ENCODE data around the gene ZFHX3. TPM values are rescaled to one million over a fixed set of nuclear protein-coding genes. Genes with fewer than 3 reads are reported as not detected.

ZFHX3 gene
- total RNA-seq, 1 experiment from 2014 or later, result 2.0 TPM

DNA sequence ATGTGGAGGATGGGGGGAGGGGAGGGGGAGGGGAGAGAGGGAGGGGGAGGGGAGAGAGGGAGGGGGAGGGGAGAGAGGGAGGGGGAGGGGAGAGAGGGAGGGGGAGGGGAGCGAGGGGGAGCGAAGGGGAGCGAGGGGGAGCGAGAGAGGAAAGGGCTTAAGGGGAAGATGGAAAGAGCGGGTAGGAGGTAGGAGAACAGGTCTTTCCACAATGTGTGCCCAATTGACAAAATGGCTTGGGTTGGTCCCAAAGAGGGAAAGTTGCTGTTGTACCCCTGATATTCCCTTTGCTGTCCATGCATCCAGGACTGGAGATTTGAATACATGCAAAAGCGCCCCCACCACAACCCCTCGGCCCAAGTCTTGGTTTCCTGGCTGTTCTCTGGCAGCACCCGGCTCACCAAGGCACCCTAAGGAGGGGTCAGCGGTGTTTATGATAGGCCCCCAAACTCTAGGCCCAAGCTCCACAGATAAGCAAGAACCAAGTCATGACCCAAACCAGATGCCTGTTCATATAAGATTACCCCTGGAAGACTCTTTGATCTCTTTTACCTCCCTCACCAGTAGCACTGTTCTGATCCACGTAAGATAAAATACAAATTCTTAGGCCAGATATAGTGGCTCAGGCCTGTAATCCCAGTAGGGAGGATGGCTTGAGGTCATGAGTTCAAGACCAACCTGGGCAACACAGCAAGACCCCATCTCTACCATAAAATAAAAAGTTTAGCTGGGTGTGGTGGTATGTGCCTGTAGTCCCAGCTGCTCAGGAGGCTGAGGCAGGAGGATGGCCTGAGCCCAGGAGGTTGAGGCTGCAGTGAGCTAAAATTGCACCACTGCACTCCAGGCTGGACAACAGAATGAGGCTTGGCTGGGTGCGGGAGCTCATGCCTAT is 119.6 kb downstream of the ZFHX3 start:
- DNase-seq (ENCODE audit: low read depth), result no peak

DNA sequence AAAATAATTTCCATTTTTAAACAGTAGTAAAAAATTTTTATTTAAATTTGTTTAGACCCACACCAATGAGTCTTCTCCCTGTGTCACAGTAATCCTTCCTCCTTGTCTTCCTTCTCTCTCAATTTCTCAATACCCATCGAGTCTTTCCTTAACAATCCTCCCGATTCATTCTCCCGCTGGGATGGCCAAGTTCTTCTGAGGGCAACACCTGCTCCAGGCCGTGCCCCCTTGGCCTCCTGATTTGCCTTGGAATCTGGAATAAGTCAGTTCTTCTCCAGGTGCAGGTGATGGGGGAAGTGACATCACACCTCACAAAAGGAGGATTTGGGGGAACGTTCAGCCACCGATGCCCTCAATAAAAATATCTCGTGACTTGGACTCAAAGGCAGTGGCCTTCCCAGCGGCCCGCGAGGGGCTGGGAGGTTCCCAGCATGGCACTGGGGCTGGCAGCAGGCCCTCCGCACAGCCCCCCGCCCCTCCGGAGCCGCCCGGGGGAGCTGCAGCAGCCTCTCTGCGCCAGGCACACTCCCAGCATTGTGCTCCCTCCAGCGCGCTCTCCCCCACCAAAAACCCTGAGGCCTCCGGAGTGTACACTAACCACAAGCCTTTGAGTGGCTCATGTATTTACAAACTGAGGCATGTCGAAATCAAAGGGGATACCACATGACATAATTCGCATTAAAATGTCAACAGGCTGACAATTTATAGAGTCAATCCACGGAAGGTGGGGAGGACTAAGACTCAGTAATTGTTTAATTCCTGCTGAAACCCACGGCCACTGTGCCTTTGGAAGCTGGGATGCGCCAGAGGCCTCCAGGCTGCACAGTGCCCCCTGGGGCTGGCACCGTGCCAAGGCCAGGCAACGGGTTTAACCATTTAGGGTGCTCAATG is 120.5 kb downstream of the ZFHX3 start:
- DNase-seq (ENCODE audit: low read depth), result peak; percentile 86

GRCh38 chr16:72926177-72927070 is 121.5 kb downstream of the ZFHX3 start:
- no peak for DNase-seq (ENCODE audit: low read depth)

DNA sequence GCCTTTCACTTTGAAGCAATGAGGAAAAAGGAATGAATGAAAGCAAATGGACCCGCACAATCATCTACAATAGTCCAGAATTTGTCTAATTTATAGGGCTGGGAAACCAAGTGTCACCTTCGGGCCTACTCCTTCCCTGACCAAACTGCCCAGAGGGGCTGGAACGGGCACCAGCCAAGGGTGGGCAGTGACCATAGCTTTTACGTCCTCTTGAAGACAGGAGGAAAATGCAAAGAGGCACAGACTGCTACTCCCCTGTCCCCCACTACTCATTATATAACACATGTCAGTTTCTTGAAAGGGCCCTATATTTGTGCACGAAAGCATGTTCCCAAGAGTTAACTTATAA is 122.3 kb downstream of the ZFHX3 start:
- no peak for DNase-seq (ENCODE audit: low read depth)

- no peak for DNase-seq (ENCODE audit: low read depth)
These were observed 122.8 kb downstream of the ZFHX3 start for GRCh38 chr16:72924927-72925630.

DNA sequence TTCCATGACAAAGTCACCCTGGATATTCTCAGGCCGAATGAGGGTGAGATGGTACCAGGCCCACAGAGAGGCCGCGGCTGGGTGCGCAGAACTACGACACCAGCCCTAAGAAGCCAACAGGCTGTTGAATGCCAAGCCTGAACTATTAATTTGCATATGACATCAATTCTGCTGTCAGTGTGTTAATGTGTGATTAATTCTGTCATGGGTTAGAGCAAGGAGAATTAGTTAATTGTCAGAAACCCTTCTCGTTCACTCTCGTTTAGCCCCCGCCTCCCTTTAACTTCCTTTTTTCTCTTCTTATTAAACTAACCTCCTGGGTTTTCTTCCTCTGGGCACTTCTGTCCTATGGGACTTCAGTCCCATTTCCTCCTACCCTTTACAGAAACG is 123.4 kb downstream of the ZFHX3 start:
- no peak for DNase-seq (ENCODE audit: low read depth)

GRCh38 chr16:72923757-72924156 is 124.2 kb downstream of the ZFHX3 start:
- no peak for DNase-seq (ENCODE audit: low read depth)

GRCh38 chr16:72922714-72923113 is 125.2 kb downstream of the ZFHX3 start:
- no peak for DNase-seq (ENCODE audit: low read depth)

GRCh38 chr16:72921620-72922019 is 126.3 kb downstream of the ZFHX3 start:
- peak; percentile 25 for DNase-seq (ENCODE audit: low read depth)

GRCh38 chr16:72921106-72921505 is 126.8 kb downstream of the ZFHX3 start:
- DNase-seq (ENCODE audit: low read depth), result no peak

GRCh38 chr16:72917051-72917450 is 130.9 kb downstream of the ZFHX3 start:
- DNase-seq (ENCODE audit: low read depth), result no peak

- no peak for DNase-seq (ENCODE audit: low read depth)
These were observed 132.6 kb downstream of the ZFHX3 start for GRCh38 chr16:72915331-72915730.

- no peak for DNase-seq (ENCODE audit: low read depth)
These were observed 134.4 kb downstream of the ZFHX3 start for GRCh38 chr16:72913551-72913950.

DNA sequence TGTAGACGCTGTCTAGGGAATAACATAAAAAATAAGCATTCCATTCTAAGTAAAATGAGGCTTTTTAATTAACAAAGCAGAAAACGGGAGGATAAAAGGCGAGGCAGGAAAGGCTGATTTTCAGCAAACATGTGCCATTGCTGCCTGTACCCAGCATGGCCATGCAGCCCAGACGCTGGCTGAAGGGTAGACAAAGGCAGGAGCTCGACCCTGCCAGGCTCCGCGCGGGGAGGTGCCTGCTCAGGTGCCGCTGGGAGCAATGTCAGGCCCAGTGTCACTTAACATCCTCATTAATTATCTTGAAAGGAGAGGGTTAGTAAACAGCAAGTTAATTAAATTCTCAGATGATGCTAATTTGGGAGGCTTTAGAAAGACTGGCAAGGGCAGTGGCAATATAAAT is 136.0 kb downstream of the ZFHX3 start:
- no peak for DNase-seq (ENCODE audit: low read depth)

DNA sequence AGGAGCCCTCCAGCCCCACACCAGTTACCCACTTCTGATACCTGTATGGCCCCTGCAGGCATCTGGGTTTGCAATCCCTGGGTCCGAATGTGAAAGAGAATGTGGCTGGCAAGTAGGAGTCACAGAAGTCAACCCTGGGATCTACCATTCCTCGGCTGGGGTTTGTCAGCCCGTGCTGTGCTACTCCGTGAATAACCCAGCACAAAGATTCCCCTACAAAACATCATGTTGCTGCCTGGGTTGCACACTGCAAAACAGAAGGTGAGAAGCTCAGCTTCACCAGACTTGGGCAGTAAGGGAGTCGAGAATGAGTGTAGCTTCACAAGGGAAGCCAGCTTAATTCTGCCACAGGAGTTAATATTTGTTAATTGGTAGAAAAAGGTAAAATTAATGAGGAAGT is 137.1 kb downstream of the ZFHX3 start:
- no peak for DNase-seq (ENCODE audit: low read depth)

- DNase-seq (ENCODE audit: low read depth), result no peak
These were observed 137.5 kb downstream of the ZFHX3 start for GRCh38 chr16:72910381-72910780.

GRCh38 chr16:72909196-72909595 is 138.7 kb downstream of the ZFHX3 start:
- no peak for DNase-seq (ENCODE audit: low read depth)

DNA sequence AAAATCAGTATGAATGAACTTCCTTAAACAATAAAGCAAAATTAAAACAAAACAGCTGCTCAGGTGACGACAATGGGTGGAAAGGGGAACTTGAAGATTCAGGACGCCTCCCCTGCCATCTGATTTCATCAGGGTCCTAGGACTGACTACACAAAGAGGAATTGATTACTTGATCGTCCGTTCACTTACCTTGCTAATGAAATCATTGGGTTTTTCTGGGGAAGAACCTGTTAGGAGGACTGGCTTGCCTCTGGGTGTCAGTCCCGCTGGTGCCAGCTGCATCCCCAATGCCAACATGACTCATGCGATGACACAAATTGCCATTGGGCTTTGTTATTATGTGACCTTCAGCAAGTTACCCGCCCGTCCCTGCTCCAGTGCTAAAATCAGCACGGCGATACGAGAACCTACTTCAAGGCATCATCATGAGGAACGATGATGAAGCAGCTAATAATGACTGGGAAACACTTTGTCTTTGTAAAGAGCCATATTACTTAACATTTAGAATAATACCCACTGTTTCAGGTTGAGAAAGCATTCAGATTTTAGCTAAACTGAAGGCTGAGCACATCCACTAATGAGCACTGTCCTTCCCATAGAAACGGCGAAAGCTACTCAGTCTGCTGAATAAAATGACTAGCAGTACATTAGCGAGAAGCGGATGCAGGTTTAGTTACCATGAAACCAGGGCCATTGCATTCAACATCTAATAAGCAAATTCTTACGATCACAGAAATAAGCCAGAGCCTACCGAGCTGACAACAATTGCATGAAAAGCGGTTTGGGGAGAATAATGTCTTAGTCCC is 139.4 kb downstream of the ZFHX3 start:
- DNase-seq (ENCODE audit: low read depth), result no peak

GRCh38 chr16:72905581-72905980 is 142.3 kb downstream of the ZFHX3 start:
- DNase-seq (ENCODE audit: low read depth), result peak; percentile 51

- no peak for DNase-seq (ENCODE audit: low read depth)
These were observed 144.8 kb downstream of the ZFHX3 start for GRCh38 chr16:72903176-72903575.
